PC-9 (cell line): ENCODE measurements around the gene UGT1A10.

Experiments
- CTCF ChIP-seq: fragments of 200-600 bp; sonication (generic); conservative IDR thresholded peaks from 2 replicates; pipeline ENCODE4 v1.6.1; 2017; ENCODE audit warnings: mixed run types, antibody characterized with exemption, mild to moderate bottlenecking, moderate library complexity
- EZH2 ChIP-seq: fragments of 200-600 bp; sonication (generic); IDR thresholded peaks from 2 replicates; pipeline ENCODE4 v1.8.0; 2017; ENCODE audit warnings: antibody characterized with exemption, low read depth

DNA sequence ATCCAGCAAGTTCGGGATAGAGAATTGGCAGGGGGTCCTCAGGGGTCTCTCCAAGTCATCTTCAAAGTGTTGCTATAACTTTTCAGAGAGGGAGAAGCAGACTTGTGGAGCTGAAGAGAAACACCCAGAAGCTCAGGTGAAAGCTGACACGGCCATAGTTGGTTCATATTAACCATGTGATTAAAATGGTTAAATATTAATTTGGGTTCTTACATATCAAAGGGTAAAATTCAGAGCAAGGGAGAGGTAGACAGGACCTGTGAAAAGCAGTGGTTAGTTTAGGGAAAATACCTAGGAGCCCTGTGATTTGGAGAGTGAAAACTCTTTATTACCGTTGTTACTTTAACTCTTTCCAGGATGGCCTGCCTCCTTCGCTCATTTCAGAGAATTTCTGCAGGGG is 56.4 kb downstream of the UGT1A10 start, which contains the start of gene UGT1A6:
- TF ChIP-seq CTCF (no peak), EZH2 (no peak)
